HL-60 (cell line): ENCODE data around the gene SOCS6.
"Not testable (repeated sequence)": the region's sequence is repeated elsewhere in the genome, so short reads cannot be mapped to it uniquely, and the experiment has no call there.

Experiments
- DNase-seq, 2 experiments: peaks; one replicate each; pipeline ENCODE4 v3.0.0-alpha.2; 2010 to 2020; ENCODE audit warnings: low read depth in 1 of 2, low spot score in 1 of 2
- H3K27ac ChIP-seq: fragments of 250-450 bp; sonication (Bioruptor Pico); replicated peaks from 2 replicates; pipeline ENCODE4 v1.5.1; 2020; ENCODE audit warnings: mild to moderate bottlenecking, moderate library complexity
- H3K27me3 ChIP-seq: fragments of 250-450 bp; sonication (Bioruptor Pico); 2 replicates; pipeline ENCODE4 v1.5.1; 2021; ENCODE audit warnings: mild to moderate bottlenecking, moderate library complexity; ENCODE audit not compliant: insufficient read depth, poor library complexity, severe bottlenecking
- H3K4me3 ChIP-seq: replicated peaks from 2 replicates; pipeline ENCODE4 v1.5.1; 2011; ENCODE audit warnings: mild to moderate bottlenecking, control low read depth, low read length; ENCODE audit not compliant: insufficient read depth
- GABPA ChIP-seq: IDR thresholded peaks from 2 replicates; pipeline ENCODE4 v1.6.1; 2012; ENCODE audit warnings: low read depth
- POLR2AphosphoS5 ChIP-seq: IDR thresholded peaks from 2 replicates; pipeline ENCODE4 v1.6.1; 2012; ENCODE audit warnings: low read depth
- SPI1 ChIP-seq: IDR thresholded peaks from 2 replicates; pipeline ENCODE4 v1.6.1; 2012; ENCODE audit warnings: low read depth, mild to moderate bottlenecking, borderline replicate concordance
- TF ChIP-seq, protein P1 (sequence below): IDR thresholded peaks from one replicate; pipeline ENCODE4 v1.5.1; 2011; ENCODE audit warnings: low read length, control low read depth, inconsistent platforms; ENCODE audit not compliant: insufficient read depth
- TF ChIP-seq, protein P2 (sequence below): IDR thresholded peaks from 2 replicates; pipeline ENCODE4 v1.6.1; 2012; ENCODE audit warnings: low read depth; ENCODE audit not compliant: insufficient replicate concordance

Gene SOCS6

DNA sequence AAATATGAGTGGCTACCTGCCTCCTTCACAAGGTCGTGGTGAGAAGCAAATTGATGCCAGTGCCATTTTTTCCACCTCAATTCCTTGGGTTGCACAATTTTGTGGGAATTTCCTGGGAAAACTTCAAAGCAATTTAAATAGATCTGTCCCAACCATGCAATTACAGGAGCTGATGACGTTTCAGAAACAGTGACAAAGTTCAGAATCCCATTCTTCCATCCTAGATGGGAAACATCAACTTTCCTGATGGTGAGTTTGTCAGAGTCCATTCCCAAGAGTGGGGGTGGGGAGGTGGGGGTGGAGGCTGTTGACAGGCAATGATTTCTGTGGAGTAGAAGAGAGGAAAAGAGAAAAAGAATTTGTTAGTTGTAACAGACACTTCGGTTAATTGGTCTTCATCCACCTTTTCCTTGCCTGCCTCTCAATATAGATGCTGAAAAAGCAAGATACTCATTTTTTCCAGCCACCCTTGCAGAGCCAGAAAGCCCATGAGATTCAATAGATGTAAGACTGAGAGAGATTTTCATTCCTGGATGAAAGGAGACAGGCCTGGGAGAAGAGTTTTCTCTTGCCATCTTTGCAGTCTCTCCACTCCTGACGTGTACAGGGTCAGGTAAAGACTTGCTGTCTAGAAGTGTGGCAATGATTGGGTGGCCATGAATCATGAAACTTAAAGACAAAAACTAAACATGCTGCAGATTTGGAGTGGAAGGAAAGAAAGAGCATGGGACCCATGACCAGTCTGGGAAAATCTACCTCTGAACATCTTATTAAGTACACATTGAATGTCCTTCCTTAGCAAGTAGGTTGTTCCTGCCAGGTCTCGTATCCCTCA, 47.3 kb downstream of the SOCS6 start:
- no peaks in the 10 kb centered on the region for H3K27me3 ChIP-seq
- H3K27ac ChIP-seq: no peak overlapping the region
- DNase-seq: no peak
- no peak for TF ChIP-seq POLR2AphosphoS5
- no peak overlapping the region for H3K4me3 ChIP-seq

DNA sequence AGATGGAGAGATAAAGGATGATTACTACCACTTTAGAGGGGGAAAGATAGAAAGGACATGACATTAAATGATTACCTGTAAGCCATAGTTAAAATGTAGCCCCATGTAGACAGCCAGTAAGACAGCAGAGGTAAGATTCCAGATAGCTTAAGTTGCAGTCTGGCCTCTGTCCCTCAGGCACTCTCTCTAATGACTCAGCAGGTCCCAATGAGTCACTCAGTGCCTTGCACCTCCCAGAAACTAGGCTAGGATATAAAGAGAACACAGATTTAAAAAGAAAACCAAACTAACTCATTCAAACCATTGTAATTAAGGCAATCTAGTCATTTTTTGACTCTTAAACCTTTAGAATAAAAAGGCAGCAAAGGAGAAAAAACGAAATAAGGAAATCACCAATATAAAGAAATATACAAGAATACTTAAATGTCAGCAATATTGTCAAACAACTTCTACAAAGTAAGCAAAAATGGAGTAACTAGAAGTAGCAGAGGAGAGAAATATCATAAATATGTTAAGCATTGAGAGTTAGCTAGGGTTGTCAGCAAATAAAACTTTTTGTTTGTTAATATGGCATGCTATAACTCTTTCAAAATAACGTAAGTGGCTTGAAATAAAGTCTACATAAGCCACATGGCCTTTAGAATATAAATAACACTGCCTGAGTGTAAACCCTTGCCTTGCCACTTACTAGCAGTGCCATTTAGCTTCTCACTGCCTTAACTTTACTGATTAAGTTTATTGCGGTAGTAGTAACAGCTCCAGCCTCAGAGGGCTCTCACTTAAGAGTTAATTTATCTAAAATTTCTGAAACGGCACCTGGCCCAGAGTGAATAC, 48.5 kb downstream of the SOCS6 start:
- no peak overlapping the region for H3K27ac ChIP-seq
- TF ChIP-seq POLR2AphosphoS5 (no peak), SPI1 (no peak), GABPA (no peak)
- TF ChIP-seq, protein P1, sequence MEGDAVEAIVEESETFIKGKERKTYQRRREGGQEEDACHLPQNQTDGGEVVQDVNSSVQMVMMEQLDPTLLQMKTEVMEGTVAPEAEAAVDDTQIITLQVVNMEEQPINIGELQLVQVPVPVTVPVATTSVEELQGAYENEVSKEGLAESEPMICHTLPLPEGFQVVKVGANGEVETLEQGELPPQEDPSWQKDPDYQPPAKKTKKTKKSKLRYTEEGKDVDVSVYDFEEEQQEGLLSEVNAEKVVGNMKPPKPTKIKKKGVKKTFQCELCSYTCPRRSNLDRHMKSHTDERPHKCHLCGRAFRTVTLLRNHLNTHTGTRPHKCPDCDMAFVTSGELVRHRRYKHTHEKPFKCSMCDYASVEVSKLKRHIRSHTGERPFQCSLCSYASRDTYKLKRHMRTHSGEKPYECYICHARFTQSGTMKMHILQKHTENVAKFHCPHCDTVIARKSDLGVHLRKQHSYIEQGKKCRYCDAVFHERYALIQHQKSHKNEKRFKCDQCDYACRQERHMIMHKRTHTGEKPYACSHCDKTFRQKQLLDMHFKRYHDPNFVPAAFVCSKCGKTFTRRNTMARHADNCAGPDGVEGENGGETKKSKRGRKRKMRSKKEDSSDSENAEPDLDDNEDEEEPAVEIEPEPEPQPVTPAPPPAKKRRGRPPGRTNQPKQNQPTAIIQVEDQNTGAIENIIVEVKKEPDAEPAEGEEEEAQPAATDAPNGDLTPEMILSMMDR: no peak
- TF ChIP-seq, protein P2, sequence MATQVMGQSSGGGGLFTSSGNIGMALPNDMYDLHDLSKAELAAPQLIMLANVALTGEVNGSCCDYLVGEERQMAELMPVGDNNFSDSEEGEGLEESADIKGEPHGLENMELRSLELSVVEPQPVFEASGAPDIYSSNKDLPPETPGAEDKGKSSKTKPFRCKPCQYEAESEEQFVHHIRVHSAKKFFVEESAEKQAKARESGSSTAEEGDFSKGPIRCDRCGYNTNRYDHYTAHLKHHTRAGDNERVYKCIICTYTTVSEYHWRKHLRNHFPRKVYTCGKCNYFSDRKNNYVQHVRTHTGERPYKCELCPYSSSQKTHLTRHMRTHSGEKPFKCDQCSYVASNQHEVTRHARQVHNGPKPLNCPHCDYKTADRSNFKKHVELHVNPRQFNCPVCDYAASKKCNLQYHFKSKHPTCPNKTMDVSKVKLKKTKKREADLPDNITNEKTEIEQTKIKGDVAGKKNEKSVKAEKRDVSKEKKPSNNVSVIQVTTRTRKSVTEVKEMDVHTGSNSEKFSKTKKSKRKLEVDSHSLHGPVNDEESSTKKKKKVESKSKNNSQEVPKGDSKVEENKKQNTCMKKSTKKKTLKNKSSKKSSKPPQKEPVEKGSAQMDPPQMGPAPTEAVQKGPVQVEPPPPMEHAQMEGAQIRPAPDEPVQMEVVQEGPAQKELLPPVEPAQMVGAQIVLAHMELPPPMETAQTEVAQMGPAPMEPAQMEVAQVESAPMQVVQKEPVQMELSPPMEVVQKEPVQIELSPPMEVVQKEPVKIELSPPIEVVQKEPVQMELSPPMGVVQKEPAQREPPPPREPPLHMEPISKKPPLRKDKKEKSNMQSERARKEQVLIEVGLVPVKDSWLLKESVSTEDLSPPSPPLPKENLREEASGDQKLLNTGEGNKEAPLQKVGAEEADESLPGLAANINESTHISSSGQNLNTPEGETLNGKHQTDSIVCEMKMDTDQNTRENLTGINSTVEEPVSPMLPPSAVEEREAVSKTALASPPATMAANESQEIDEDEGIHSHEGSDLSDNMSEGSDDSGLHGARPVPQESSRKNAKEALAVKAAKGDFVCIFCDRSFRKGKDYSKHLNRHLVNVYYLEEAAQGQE: no peak
- no peak for DNase-seq

DNA sequence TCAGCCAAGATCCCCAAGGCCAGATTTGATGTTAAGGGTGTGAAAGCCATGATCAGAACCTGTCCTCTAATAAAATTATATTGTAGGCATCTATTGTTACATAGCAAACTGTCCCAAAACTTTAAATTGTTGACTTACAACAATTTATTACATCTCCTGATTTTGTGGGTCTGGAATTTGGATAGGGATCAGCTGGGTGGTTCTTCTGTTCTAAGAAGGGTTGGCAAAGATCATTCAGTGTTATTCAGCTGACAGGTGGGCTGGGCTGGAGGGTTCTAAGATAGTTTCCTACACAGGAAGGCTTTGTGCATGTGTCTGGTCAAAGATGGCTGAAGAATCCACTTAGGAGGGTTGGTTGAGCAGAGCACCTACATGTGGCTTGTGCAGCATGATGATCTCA, 50.0 kb downstream of the SOCS6 start:
- H3K4me3 ChIP-seq: no peak overlapping the region
- no peak for DNase-seq
- H3K27ac ChIP-seq: no peak overlapping the region
- no peaks in the 10 kb centered on the region for H3K27me3 ChIP-seq
- TF ChIP-seq, protein P2: no peak
- no peak for TF ChIP-seq POLR2AphosphoS5
- TF ChIP-seq GABPA: no peak
- no peak for TF ChIP-seq SPI1
- TF ChIP-seq, protein P1: no peak

More for the DNA sequence above, 48.5 kb downstream of the SOCS6 start:
- Histone ChIP-seq H3K27me3 (no peaks in the 10 kb centered on the region), H3K4me3 (no peak overlapping the region)

DNA sequence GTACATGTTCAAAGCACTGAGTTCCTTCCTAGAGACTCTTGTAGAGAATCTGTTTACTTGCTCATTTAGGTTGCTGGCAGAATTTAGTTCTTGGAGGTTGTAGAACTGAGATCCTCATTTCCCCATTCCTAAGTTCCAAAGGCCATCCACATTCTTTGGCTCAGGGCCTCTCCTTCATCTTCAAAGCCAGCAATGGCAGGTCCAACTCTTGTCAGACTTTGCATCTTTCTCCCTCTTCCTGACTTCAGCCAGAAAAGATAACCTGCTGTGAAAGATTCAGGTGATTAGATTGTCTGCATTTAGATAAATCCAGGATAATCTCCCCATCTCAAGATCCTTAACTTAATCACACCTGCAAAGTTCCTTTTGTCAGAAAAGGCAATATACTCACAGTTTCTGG, 51.1 kb downstream of the SOCS6 start:
- no peak overlapping the region for H3K4me3 ChIP-seq
- DNase-seq: no peak
- no peak overlapping the region for H3K27ac ChIP-seq
- TF ChIP-seq SPI1: no peak
- TF ChIP-seq, protein P1: no peak
- TF ChIP-seq, protein P2: no peak
- no peak for TF ChIP-seq POLR2AphosphoS5
- TF ChIP-seq GABPA: no peak
- H3K27me3 ChIP-seq: no peaks in the 10 kb centered on the region

DNA sequence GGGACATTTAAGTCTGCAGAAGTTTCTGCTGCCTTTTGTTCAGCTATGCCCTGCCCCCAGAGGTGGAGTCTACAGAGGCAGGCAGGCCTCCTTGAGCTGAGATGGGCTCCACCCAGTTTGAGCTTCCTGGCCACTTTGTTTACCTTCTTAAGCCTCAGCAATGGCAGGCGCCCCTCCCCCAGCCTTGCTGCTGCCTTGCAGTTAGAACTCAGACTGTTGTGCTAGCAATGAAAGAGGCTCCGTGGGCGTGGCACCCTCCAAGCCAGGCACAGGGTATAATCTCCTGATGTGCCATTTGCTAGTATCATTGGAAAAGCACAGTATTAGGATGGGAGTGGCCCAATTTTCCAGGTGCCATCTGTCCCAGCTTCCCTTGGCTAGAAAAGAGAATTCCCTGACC, 59.6 kb downstream of the SOCS6 start:
- H3K27ac ChIP-seq, DNase-seq: not testable (repeated sequence)

More for the DNA sequence above, 59.6 kb downstream of the SOCS6 start:
- H3K27me3 ChIP-seq, H3K4me3 ChIP-seq: not testable (repeated sequence)
